ENCODE results near the gene MTHFD1L.
"Not testable (repeated sequence)": the region's sequence is repeated elsewhere in the genome, so short reads cannot be mapped to it uniquely, and the experiment has no call there.

The MTHFD1L gene

DNA sequence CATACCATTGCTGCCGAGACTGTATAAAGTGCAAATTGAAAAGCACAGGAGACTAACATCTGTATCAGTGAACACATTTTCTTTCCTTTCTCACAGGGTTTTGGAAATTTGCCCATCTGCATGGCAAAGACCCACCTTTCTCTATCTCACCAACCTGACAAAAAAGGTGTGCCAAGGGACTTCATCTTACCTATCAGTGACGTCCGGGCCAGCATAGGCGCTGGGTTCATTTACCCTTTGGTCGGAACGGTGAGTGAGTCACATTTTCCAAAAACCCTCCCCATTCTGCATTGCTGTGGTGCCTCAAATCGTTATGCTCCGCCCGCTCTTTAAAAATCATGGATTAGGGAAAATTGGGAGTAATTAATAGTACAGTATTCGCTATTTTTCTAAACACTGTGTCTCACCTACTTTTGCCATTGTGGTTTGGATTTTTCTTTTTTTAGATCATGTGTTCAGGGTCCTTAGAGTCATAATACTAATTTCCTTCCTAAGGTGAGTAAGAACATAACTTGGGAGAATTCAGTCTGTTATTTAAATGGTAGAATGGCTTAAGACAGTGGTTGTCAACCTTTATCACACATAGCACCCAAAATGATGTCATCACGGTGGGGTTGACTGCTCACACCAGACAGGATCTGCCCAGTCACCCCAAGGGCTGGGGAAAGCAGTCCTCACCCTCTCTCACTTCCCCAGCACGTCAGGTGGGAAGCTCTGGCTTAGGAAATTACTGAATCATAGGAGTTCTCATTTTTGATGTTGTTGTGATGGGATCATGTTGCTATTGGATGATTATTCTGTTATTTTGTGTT is 171.6 kb downstream of the MTHFD1L start:
- DNase-seq (ENCODE audit: low spot score) (no peak), FAIRE-seq (no peak)

DNA sequence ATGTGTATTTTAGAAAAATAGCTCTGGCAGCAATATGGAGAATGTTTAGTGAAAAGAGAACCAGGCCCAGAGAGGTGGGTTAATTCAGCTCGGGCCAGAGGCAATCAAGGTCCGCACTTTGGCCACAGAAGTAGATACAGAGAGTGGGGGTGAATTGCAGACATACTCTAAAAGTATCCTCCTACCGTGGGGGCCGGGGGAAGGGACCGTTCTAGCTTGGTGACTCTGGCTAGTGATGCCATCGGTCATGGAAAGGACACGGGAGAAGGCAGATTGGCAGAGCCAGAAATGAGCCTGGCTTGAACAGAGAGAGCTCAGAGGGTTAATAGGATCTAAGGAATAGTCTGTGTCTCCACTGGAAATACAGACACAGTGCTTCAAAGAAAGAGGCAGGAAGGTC is 173.1 kb downstream of the MTHFD1L start:
- no peak for FAIRE-seq
- no peak for DNase-seq (ENCODE audit: low spot score)

DNA sequence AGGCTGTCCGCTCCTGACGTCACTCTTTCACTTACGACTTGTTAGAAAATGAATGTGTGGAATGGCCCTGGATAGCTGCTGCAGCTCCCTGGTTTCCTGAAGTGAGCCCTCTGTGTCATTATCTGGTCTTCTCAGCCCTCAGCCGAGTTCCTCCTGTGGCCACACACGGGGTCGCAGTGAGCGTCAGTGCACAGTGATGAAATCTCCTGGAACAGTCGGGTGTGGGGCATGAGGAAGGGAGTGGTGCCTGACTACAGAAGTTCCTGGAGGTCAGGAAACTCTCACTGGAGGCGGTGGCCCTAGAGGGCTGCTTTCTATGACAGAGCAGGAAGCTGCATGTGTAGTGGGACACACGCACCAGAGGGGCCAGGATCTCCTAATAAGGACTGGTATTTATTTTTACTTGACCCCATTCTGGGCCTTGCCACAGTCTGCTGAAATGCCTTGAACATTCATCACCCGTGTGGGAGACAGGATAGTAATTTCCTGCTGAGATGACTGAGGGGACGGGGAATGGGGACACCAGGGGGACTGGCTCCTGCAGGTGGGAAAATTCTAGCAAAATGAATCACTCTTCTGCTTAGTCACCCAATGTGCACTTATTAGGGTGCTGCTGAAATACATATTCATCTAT is 175.5 kb downstream of the MTHFD1L start:
- not testable (repeated sequence) for FAIRE-seq
- DNase-seq (ENCODE audit: low spot score), result peak; percentile 61

DNA sequence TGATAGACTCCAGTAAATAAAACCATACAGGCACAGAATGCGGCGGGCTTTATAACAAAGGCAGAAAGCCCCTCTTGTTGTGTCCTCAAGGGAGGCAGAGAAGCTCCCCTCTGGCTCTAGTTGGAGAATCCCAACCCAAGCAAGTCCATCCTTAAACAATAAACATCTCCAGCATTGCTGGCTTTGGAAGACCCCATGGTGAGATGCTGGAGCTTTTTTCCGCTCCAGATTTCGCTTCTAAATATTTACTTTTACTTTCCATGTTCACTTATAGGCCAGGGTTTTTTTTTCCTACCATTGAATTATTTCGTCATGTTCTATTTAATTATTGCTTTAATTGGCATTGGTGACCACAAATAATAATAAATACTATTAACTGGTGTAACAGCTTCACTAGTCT is 176.2 kb downstream of the MTHFD1L start:
- no peak for DNase-seq (ENCODE audit: low spot score)

DNA sequence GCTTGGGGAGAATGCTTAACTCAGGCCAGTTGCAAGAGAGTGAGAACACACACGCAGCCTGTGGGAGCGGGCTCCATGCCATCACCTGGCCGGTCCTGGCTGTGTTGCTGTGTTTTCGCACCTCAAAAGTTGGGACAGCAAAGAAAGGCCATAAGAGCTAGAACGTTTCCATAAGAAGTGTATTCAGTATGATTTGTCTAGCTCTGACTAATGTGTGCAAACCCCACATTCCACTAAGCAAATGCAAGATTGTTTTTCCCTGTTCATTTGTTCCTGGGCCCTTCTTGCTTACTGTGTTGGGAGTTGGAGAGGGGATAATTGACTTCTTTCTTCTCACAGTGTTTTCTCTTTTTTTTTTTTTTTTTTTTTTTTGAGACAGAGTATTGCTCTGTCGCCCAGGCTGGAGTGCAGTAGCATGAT is 177.4 kb downstream of the MTHFD1L start:
- not testable (repeated sequence) for DNase-seq (ENCODE audit: low spot score); FAIRE-seq

More for the DNA sequence above, 176.2 kb downstream of the MTHFD1L start:
- FAIRE-seq, result no peak

DNA sequence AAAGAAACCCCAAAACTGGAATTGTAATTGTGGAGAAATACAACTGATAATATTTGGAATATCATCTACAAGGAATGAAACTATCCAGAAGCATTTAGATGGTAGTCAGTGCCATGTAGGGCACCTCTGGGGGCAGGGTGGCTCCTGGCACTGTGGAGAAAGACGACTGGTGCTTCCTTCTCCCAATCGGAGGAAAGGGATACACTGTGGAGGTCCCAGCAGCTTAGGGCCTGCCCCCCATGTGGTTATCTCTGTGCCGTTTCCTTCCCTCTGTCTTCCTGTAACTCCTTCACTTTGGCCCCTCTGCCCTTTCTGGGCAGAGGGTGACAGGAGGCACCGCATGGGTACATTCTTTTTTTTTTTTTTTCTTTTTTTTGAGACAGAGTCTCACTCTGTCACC is 178.4 kb downstream of the MTHFD1L start:
- no peak for DNase-seq (ENCODE audit: low spot score)
- FAIRE-seq, result no peak

DNA sequence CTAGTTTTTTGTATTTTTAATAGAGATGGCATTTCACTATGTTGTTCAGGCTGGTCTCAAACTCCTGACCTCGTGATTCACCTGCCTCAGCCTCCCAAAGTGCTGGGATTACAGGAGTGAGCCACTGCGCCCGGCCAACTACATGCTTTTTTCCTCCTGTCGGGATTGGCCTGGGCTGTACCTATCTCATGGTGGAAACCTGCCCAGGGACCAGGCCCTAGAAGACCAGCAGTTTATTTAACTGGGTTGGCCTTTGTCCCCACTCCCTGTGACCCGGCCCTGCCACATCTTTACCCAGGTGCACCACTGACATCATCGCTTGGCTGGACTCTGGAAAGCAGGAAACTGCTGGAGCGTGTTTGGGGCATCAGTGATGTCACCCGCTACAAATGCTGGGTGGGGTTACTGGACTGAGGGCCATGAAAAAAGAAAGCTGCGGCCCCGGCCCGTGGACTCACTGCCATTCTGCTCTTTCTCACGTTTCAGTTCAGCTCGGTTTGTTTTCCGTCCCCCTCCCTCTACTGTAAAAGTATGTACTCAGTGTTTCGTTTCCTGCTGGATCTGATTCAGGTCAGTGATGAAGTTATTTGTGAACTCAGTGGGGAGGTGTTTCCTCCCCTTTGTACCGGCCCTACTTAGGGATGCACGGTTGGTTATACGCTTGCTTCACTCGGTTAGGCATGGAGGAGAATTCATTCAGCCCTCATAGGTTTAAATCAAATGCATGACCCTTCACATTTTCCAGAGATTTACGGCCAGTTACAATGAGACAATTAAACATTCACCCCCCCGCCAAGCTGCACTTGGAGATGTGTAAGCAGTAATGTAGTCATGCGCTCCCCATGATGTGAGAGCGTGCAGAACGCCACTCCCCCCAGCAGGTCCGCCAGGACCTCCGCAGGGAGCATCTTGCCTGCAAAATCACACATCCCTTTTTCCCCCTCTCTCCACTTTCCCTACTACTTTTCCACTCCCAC is 179.3 kb downstream of the MTHFD1L start:
- FAIRE-seq (no peak), DNase-seq (ENCODE audit: low spot score) (peak; percentile 59)

DNA sequence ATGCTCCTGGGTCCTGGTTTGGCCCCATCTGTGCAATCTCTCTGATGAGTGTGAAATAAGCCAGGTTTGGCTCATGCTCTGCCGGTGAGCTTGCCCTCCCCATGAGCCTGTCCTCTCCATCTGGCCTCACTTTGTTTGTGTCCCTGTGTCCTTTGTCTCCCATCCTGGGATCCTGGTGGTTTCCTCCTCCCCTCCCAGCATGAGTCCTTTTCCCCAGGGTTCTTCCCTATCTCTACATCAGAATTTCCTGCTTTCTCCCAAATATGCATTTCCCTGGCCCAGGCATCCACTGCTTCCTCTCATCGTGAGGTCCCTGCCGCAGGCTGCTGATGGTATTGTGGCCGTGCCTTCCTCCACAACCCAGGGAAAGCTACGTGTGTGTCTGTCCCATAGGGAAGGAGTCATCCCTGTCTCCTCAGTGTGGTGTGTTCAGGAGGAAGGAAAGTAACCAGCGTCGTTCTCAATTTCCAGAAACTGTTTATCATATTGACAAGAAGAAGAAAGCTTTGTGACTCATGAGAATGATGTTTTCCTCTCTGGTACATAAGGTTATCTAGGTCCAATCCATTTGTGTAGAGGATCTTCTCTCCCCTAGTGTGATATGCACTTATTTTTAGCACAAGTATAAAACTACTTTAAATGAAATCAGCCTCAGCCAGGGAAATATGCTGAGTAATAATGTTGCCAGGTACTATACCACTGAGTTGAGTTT is 180.2 kb downstream of the MTHFD1L start:
- FAIRE-seq, result peak; percentile 63
- not testable (repeated sequence) for DNase-seq (ENCODE audit: low spot score)

DNA sequence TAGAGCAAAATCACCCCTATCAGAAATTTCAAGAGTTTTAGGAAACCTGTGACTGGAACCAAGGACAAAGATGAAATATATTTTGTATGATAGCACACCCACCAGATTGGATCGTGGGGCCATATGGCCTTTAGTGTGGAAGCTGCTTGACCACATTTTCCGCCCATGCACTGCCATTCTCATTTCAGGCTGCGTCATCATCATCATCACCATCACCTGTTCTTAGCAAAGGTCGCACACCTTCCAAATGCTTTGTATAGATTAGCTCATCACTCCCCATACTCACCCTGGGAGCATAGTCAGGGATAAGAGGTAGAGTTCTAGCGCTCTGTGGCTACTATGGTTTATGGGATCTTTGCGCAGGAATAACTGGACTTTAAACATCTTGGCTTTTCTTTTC is 185.7 kb downstream of the MTHFD1L start:
- DNase-seq (ENCODE audit: low spot score) (no peak), FAIRE-seq (peak; percentile 30)

DNA sequence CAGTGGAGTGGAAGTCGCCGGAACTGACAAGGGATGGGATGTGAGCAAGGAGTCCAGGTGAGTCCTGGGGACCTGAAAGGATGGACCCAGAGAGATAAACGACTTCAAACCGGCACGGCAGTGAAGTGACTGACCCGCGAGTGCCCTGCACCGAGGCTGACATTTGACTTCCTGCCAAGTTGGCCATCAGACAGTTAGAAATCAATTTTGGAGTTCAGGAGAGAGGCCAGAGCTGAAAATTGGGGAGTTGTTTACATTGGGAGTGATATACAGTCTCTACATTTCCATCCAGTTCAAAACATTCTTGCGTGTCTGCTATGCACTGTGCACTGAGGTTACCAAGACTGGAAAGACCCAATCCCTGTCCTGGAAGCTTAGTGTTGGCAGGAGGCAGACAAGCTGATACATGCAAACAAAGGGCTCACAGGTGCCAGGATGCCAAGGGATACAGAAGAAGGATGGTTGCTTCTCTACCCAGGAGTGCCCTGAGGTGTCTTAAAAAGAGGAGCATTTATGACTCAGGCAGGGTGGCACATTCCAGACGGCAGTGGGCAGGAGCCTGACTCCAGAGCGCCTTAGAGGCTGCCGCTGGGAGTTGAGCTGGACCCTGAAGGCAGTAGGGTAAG is 186.6 kb downstream of the MTHFD1L start:
- no peak for DNase-seq (ENCODE audit: low spot score)
- FAIRE-seq, result no peak

DNA sequence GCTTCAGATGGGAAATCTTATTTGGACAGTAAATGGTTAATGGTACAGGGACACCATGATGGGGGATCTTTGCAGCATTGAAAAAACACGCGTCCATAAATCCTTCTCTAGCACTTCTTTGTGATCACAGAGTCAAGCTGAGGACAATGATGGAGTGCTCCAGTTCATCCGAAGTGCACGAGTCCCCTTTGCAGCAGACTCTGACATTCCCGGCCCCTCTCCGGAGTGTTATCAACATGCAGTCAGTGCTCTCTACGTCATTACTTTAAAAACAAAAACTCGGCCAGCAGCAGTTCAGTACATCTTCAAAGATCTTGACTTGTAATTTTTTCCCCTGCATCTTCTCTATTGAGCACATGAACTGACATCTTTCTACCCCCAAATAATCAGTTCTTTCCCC is 188.8 kb downstream of the MTHFD1L start:
- DNase-seq (ENCODE audit: low spot score) (no peak), FAIRE-seq (no peak)

DNA sequence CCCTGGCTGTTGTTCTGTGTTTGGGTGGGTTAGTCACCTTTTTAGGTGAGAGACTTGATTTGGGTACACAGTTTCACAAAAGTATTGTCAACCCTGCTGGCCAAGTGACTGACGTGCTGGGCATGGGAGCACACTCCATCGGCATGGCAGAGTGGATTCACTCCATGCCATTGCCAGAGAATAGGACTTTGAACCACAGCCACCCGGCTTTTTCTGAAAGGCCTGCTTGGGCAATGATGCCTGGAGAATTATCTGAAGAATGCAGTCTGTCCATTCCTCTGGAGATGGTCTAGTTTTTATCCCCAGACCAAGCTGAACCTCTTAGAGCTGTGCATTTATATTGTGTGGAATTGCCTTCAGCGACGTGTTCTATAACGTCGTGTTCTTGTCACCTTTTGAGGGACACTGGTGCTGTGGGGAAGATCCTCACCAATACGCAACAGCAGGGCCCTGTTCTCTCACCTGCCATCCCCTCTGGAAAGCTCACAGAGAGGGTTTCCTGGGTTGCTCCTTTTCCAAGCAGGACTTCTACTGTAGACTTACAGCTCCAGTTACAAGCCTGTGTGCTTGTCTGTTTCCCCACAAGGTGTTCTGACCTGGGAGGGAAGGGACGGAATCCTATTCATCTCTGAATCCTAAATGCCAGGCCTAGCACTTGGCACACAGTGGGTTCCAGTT is 190.9 kb downstream of the MTHFD1L start:
- DNase-seq (ENCODE audit: low spot score) (no peak), FAIRE-seq (no peak)

DNA sequence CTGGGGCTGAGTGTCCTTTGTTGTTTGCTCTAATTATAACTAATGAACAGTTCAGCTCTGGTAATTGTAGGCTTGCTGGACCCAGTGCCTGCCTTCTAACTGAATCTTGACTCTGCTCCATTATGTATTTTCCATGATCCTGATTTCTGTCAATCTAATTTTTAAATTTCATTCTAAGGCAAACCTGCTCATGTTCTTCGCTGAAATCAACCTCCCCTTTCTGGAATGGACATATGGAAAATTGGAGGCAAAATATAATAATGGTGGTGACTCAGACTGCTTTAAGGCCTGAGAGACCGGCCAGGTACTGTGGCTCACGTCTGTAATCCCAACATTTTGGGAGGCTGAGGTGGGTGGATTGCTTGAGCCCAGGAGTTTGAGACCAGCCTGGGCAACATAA is 191.6 kb downstream of the MTHFD1L start:
- FAIRE-seq (no peak), DNase-seq (ENCODE audit: low spot score) (no peak)

DNA sequence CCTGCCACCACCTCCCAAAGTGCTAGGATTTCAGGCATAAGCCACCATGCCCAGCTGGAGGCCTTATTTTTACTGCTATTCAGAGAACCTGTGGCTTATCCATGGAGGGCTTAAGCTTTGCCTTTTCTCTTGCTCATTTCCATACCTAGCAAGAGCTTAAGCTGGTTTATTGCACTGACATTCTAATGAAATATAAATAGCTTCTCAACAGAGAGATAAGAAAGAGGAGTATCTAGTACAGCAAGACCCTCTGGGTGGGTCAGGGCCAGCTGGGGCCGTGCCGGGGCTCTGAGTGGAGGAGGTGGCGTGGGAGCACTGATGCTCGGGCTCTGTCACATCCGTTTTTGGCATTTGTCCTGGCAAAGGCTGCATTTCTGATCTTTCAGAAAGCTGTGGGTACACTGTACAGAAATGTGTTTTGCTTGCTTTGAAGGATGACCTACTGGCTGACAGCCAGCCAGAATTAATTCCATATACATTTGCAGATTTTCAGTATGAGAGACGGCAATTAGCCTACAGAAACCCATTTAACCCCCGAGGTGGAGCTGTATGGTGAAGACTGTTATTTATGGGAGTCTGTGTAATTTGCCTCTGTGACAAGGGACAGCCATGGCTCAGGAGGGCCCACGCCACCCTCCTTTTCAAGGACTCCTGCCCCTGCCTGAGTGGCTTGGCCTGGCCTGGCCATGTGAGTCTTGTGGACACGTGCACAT is 192.7 kb downstream of the MTHFD1L start:
- FAIRE-seq (no peak), DNase-seq (ENCODE audit: low spot score) (no peak)

DNA sequence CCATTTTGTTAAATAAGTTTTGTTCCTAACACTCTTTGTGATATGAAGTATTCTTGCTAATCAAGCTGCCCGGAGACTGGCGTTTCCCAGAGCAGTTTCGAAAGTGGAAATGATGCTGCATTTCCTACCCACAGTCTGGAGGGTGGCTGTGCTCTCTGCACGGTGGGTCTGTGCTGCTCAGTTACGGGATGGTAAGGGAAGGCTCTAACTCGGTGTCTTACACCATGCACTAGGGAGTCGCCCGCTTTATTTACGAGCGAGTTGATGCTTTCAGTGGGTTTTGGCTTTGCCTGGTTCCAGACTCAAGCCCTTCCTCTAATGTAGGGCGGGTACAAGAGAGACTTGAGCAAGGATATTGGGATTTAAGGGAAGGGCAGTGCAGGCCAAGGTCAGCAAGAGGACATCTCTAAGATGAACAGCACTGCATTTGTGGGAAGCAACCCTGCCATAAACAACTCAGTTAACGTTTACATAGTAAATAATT is 194.2 kb downstream of the MTHFD1L start:
- DNase-seq (ENCODE audit: low spot score) (no peak), FAIRE-seq (no peak)

DNA sequence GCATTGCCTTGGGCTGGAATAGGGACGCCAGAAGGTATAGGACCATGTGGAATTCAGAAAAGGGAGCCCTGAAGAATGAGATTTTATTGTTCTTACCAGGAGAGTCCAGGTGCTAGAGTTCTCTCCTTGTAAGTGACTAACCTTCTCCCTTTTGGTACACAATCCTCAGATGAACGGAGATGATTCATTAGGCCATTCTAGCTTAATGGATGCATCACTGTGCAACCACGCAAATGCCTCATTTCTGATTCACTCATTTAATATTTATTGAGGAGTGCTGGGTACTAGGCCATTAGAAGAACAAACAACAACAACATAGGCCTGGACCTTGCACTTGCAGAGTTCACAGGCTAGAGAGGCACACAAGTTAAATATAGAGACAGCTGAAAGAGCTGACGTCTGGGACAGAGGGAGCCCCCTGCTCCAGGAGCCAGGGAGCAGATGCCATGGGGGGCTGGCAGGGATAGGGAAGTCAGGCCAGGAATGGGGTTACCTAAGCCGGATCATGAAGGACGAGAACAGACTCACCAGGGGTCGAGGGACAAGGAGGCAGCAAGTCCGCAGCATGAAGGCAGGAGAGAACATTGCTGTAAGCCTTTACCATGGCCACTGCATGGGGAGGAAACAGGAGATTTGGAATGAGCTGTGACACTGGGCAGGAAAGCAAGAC is 194.7 kb downstream of the MTHFD1L start:
- FAIRE-seq, result no peak
- peak; percentile 69 for DNase-seq (ENCODE audit: low spot score)

DNA sequence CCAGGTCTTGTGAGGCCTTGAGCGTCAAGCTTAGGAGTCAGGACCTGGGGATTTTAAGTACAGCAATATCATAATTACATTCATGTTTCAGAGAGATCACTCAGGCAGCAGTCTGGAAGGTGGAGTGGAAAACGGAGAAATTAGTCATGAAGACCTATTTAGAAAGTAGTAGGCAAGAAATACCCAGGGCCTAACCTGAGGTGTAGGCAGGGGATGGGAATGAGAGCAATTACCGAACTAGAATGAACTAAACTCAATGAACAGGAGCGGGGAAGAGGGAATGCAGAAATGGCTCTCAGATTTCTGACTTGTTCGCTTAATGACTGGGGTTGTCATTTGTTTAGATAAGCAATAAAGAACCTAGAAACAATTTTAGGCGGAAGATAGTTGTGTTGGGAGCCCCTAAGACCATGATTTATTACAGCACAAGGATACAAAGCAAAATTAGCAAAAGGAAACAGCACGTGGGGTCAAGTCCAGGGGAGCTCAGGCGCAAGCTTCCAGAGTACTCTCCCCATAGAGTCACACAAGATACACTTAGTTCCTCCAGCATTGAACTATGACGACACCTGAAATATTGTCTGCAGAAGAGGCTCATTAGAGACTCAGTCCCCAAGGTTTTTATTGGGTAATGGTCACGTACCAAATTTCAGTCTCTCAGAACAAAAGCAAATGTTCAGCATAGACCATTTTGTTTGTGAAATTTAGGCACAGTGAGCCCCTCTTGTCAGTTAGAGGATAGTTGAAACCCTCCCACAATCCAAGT is 195.4 kb downstream of the MTHFD1L start:
- DNase-seq (ENCODE audit: low spot score), result no peak
- FAIRE-seq, result no peak

DNA sequence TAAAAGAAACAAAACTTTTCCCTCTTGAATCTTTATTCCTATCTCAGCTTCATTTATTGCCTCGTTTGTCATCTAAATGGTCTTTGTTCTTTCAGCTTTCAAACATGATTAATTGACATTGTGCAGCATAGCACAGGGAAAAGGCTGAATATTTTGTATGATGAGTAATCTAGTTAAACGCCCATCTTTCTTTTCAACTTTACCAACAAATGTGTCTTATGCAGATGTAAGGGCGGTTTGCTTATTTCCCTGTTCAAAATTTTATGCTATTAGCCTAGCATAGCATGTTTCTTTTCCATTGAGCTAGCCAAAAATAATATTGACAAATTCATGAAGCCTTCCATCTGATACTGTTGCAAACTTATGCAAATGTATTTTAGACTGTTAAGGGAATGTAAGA is 197.8 kb downstream of the MTHFD1L start:
- FAIRE-seq (no peak), DNase-seq (ENCODE audit: low spot score) (no peak)
